GM15510 (cell line): Measurements from ENCODE around the gene KCNK15.

ENCODE experiments used
- POLR2A ChIP-seq: IDR thresholded peaks from 3 replicates; pipeline ENCODE4 v1.6.1; 2011; ENCODE audit warnings: borderline replicate concordance; ENCODE audit not compliant: insufficient read length; ENCODE audit errors: extremely low read depth

Gene KCNK15

GRCh38 chr20:44745598-44746366, at the start of gene KCNK15:
KCNK15 (plus strand) TSS chr20:44745865; CDS start chr20:44745911, 46 bp downstream.
- no peak for TF ChIP-seq POLR2A

- TF ChIP-seq POLR2A, result no peak
Observed at GRCh38 chr20:44696315-44696714, 49.4 kb upstream of the KCNK15 start.

GRCh38 chr20:44698351-44698750, 47.3 kb upstream of the KCNK15 start:
- no peak for TF ChIP-seq POLR2A

GRCh38 chr20:44700306-44700705, 45.4 kb upstream of the KCNK15 start:
- no peak for TF ChIP-seq POLR2A

- no peak for TF ChIP-seq POLR2A
Observed at GRCh38 chr20:44701118-44701857, 44.4 kb upstream of the KCNK15 start.

- no peak for TF ChIP-seq POLR2A
Observed at GRCh38 chr20:44701858-44702256, 43.8 kb upstream of the KCNK15 start.

GRCh38 chr20:44702776-44703175, 42.9 kb upstream of the KCNK15 start:
- TF ChIP-seq POLR2A, result no peak

GRCh38 chr20:44703183-44703925, 42.3 kb upstream of the KCNK15 start:
- no peak for TF ChIP-seq POLR2A

GRCh38 chr20:44703956-44704488, 41.6 kb upstream of the KCNK15 start:
- no peak for TF ChIP-seq POLR2A

- no peak for TF ChIP-seq POLR2A
Observed at GRCh38 chr20:44704551-44704971, 41.1 kb upstream of the KCNK15 start.

GRCh38 chr20:44705364-44706094, 40.1 kb upstream of the KCNK15 start:
- TF ChIP-seq POLR2A, result no peak

GRCh38 chr20:44706301-44707017, 39.2 kb upstream of the KCNK15 start:
- no peak for TF ChIP-seq POLR2A

GRCh38 chr20:44707018-44707579, 38.6 kb upstream of the KCNK15 start:
- no peak for TF ChIP-seq POLR2A

GRCh38 chr20:44709380-44709779, 36.3 kb upstream of the KCNK15 start:
- no peak for TF ChIP-seq POLR2A

- TF ChIP-seq POLR2A, result no peak
Observed at GRCh38 chr20:44709797-44710196, 35.9 kb upstream of the KCNK15 start.
